Anterior cingulate cortex (tissue), 58 donors: ENCODE results near the gene SOX2.

Source experiments
- DNase-seq, 58 donors: peaks; one replicate each; lab custom pipeline; 2025; lab: John Stamatoyannopoulos, UW

The SOX2 gene

DNA sequence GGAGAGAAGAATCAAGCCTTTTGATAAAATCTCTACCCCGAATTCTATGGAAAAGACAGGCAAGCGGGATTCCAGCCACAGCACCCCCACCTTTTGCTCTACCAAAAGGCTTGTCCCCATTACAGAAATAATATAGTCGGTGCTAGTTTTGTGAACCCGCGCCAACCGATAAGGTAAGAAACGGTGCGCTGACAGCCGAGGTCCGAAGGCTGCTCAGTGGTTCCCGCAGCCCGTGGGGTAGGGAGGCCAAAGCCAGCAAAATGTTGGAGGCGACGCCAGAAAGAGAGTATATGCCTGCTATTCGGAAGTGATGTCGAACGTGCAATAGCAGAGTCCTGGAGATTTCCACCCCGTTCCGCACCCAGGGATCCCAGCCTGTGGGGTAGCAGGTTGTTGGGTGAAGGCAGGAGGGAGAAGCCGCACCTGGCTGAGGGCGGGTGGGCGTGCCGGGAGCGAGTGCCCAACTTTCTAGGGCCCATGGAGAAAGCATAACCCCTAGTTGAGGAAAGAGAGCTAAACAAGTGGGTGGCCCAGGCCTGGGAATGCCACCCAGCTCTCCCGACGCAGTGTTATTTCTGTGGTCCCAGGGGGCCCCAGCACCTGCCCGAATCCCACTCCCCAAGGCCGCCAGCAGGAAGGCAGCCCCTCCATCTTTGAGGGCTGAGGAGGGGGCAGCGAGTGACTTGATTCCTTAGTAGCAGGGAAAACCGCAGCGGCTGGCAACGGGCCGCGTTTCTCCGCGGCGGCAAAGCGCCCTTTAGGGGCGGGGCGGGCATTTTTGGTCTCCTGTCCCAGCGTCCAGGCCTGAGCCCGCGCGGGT, 7.9 kb upstream of the SOX2 start:
- DNase-seq = peak in 50 of 58 donors; percentile 19 to 89 (median 68)

DNA sequence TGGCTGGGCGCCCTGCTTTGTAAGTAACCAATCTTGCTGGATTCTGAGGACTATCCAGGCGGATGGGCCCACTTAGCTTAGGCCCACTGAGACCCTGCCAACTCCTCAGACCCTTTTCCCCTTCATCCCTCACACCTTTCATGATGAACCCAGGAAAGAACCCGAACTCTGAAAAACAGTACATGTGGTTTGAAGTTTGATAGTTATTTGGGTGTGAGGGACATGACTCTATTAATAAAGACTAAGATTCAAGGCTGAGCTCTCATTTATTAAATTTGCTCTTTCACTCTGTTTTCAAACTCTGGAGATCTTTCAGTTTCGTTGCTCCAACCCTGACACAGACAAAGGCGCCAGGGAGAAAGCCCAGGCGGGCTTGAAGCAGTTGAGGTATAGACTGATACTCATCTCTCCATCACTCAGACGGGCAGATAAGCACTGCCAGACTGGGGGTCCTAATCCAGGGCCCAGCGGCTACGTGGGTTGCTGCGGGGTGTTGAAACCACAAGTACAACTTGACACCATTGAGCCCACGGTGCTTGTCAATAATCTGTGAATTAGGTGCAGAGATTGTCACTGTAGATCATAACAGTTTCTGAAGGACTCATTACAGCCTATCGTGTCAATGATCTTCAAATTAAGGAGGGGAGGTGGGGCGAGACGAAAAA, 7.2 kb upstream of the SOX2 start:
- no peak for DNase-seq

DNA sequence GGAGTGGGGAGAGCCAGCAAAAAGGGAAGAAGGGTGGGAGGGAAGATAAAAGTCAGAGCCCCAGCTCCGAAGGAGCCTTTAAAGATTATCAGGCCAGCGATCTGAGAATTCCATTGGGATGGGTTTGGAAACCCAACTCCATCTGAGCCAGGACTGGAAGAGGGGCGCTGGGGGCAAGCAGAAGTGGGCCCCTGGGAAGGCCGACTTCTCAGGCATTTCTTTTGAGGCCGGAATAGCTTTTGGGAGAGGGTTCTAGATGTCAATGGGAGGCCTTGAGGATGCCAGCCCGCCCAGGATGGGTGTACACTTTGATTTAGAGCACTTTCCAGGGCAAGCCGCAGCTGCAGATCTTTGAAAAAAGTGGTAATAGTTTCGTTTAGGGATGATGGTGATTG, 6.6 kb upstream of the SOX2 start:
- DNase-seq = no peak

DNA sequence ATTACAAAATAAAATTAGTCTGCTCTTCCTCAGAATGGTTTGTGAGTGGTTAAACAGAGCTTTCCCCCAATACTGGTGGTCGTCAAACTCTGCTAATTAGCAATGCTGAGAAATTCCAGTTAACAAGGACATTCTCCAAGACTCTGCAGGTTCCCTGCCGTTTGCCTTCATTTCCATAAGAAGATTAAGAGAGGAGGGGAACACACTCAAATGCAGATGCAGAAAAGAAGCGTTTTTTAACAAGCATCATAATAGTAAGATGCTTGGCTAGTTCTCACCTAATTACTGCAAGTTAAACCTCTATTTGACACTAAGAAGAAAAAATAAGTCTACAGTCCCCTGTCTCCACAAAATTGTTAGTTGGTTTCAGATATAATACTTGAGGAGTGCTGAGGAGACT, 3.7 kb upstream of the SOX2 start:
- no peak for DNase-seq

DNA sequence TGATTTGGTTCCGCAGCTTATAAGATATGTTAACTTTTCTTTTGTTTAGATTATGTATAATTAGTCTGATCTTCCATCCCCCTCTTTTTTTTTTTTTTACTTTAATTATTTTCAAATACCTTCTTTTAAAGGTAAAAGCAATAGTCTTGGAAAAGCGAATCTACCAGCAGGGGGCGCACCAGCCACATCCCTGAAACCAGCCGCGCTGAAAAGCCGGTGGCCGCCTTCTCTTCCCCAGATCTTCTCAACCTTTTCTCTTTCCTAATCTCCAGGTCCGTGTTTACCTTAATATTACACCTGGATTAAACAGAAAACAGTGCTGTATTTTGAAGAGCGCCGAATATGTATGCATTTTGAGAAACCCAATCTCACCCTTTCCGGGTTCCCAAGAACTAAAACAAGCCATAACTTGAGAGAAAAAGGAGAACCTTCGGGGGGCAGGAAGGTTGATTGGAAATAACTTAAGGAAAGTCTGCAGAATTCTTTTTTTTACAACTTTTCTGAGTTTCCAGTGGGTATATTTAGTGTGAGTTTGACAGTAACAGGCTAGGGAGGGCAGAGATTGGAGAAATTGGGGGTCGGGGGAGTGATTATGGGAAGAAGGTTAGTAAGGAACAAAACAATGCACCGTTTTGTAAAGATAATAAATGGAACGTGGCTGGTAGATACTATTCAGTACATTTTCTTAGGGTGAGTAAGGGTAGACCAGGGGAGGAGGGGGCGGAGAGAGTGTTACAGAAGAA, 2.0 kb upstream of the SOX2 start:
- peak in 51 of 58 donors; percentile 17 to 91 (median 54) for DNase-seq

DNA sequence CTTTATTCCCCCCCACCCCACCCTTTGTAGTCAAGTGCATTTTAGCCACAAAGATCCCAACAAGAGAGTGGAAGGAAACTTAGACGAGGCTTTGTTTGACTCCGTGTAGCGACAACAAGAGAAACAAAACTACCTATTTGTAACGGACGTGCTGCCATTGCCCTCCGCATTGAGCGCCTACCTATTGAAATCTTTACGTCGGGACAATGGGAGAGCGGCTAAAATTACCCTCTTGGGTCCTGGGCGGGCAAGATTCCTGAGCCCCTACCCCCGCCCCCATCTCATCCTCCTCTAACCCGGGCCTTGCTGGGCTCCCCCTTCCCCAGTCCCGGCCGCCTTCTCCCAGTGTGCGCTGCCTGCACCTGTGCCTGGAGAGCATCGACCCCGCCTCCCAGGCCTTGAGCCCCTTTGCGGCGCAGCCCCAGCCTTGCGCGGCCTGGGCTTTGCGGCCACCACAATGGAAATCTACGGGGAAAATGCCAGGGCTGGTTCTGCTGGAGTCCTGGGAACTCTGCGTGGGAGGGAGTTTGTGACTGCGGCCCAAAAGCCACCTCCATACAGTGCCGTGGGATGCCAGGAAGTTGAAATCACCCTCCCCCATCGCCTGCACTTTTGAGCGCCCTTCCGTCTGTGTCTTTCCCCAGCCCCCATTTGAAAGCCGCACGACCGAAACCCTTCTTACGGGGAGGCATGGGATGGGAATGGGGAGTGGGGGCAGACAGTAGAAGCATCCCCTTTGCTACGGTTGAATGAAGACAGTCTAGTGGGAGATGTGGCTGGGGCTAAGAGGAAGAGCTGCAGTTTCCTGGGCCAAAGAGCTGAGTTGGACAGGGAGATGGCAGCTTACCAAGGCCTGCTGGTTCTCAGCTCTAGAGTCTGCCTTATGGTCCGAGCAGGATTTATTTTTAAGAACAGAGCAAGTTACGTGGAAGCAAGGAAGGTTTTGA, 1.1 kb upstream of the SOX2 start:
- peak in 13 of 58 donors; percentile 19 to 77 (median 46) for DNase-seq

DNA sequence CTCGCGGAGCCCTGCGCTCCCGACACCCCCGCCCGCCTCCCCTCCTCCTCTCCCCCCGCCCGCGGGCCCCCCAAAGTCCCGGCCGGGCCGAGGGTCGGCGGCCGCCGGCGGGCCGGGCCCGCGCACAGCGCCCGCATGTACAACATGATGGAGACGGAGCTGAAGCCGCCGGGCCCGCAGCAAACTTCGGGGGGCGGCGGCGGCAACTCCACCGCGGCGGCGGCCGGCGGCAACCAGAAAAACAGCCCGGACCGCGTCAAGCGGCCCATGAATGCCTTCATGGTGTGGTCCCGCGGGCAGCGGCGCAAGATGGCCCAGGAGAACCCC, 464 bp downstream of the SOX2 start:
- DNase-seq = no peak

DNA sequence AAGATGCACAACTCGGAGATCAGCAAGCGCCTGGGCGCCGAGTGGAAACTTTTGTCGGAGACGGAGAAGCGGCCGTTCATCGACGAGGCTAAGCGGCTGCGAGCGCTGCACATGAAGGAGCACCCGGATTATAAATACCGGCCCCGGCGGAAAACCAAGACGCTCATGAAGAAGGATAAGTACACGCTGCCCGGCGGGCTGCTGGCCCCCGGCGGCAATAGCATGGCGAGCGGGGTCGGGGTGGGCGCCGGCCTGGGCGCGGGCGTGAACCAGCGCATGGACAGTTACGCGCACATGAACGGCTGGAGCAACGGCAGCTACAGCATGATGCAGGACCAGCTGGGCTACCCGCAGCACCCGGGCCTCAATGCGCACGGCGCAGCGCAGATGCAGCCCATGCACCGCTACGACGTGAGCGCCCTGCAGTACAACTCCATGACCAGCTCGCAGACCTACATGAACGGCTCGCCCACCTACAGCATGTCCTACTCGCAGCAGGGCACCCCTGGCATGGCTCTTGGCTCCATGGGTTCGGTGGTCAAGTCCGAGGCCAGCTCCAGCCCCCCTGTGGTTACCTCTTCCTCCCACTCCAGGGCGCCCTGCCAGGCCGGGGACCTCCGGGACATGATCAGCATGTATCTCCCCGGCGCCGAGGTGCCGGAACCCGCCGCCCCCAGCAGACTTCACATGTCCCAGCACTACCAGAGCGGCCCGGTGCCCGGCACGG, 991 bp downstream of the SOX2 start:
- peak in 17 of 58 donors; percentile 22 to 70 (median 48) for DNase-seq

DNA sequence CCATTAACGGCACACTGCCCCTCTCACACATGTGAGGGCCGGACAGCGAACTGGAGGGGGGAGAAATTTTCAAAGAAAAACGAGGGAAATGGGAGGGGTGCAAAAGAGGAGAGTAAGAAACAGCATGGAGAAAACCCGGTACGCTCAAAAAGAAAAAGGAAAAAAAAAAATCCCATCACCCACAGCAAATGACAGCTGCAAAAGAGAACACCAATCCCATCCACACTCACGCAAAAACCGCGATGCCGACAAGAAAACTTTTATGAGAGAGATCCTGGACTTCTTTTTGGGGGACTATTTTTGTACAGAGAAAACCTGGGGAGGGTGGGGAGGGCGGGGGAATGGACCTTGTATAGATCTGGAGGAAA, 1.5 kb downstream of the SOX2 start:
- no peak for DNase-seq

DNA sequence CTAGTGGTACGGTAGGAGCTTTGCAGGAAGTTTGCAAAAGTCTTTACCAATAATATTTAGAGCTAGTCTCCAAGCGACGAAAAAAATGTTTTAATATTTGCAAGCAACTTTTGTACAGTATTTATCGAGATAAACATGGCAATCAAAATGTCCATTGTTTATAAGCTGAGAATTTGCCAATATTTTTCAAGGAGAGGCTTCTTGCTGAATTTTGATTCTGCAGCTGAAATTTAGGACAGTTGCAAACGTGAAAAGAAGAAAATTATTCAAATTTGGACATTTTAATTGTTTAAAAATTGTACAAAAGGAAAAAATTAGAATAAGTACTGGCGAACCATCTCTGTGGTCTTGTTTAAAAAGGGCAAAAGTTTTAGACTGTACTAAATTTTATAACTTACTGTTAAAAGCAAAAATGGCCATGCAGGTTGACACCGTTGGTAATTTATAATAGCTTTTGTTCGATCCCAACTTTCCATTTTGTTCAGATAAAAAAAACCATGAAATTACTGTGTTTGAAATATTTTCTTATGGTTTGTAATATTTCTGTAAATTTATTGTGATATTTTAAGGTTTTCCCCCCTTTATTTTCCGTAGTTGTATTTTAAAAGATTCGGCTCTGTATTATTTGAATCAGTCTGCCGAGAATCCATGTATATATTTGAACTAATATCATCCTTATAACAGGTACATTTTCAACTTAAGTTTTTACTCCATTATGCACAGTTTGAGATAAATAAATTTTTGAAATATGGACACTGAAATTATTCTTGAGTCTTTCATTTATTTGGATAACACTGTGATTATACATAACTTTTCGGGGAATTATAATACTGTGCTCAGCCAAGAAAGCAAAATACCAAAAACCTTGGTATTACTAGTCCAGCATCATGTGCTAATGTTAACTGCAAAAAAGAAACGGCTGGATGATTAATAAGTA, 2.2 kb downstream of the SOX2 start:
- DNase-seq = no peak

DNA sequence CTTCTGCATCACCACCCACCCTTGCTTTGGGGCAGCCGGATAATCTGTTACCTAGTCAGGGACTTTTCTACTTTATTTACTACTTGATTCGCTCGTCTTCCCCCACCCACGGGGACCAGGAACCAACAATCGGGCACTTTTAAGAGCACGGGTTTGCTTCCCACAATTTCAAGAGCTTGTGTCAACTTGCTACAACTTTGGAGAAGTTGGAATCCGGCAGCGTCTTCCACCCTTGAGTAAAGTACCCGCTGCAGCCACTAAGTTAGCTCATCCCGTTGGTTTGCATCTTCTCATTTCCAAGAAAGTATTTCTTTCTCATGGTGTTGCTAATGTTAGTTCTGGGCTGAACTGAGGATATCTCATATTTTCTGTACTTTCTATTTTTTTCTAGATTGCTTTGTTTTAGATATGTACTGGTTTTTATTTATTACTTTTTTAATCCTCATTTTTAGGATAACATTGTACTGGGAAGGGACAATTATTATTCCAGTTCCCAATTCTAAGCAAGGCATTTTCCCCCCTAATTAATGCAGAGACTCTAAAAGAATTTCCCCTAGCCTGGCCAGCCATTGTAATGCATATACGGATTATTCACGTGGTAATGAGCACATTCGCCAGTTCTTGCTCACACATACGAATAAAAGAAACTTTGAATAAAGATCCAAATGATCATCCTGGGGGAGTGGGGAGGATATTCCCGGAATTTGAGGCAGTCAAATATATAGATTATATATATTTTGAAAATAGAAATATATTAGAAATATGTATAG, 4.0 kb downstream of the SOX2 start:
- DNase-seq = peak in 2 of 58 donors; percentile 20 to 32

DNA sequence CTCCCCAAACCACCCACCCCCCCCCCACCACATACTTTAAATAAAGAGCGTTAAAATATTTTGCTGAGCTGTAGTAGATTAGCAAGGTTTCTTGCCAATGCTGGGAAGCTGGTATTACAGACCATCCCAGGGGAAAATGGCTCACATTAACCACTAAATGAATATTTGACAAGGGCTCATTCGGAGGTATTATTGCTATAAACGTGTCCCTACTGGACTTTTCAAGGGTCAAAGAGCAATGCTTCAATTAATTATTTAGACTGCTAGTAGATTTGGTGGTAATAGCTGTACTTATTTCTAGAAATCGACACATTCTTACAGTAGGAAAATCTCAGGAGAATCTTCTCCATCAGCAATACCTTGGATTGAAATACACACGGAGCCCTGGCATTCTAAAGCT, 5.2 kb downstream of the SOX2 start:
- DNase-seq = no peak

DNA sequence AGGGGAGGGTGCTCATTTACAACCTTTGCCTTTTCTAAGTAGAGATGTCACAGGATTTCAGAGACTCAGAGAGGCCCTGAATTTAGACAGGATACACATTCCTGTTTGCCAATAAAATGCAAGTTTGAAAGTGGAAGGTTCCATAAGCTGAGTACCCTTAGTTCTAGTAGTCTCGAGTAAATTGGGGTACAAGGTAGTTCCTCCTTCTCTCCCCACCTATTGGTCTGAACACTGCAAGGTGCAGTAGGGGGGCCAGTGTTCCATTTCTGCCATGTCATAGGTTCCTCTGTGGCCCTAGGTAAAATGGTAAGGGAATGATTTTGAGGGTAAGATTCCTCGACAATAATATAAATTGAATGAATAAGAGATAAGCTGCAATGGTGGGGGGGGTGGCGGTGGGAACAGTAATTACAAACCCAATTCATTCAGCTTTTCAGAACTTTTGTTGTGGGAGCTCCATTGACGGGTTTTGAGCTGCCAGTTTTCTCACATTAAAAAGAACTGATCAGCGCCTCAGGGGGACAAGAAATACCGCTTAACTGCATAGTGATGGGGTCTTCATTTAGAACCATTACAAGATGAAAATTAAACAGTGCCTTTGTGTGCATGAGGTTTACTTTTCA, 5.9 kb downstream of the SOX2 start:
- no peak for DNase-seq

DNA sequence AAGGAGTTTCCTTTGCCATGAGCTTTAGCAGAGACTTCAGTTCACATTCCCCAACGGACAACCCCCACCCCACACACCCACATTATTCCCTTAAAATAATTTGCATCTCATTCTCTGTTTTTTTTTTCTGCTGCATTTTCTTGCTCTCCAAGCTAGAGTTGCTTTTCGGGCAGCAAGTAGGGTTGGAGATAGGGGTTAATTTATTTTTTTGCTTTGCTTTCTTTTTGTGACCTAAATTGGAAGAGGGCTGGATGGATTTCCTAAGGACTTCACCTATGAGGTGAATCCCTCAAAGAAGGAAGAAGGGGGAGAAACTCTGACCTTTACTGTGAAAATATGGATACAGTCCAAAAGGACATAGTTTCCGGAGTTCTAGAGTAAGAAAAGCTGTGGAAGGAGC, 6.6 kb downstream of the SOX2 start:
- no peak for DNase-seq

DNA sequence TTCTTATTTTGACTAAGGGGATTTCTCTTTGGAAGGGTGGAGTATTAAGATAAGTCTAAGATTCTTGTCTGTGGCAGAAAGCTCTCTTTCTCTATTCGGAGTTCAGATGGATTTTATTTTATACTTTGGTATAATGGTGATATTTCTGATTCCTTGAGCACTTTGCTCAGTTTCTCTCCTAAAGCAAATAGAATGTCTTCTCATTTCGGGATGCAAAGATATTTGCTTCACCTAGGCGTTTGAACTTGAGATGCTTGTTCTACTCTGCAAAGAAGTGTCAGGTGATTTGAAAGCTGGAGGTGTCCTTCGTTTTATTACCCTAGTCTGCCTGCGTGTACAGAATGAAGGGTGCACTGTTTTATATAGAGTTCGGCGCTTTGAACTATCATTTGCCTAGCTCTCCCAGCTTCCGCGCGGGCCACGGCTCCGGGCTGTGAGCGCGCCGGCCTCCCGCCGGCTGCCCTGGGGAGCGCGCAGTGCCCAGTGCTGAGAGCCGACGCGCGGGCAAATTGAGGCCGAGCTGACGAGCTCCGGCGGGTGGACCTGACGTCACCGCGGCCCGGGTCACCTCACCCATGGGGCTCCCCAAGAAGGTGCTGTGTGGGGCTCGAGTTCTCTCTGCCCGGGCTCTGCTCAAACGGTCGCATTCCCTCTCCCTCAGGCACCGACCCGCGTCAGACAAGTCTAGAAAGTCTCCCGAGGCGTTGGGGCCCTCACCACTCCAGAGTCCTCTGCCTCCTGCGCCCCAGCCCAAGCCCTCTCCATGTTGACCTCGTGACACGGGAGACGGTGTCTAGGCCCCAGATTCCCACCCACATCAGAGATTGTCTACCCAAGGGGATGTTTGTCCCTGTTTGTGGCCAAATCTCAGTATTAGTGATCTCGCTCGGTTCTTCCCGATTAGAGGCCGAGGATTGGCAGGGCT, 7.5 kb downstream of the SOX2 start:
- DNase-seq = peak in 10 of 58 donors; percentile 16 to 57 (median 32)

DNA sequence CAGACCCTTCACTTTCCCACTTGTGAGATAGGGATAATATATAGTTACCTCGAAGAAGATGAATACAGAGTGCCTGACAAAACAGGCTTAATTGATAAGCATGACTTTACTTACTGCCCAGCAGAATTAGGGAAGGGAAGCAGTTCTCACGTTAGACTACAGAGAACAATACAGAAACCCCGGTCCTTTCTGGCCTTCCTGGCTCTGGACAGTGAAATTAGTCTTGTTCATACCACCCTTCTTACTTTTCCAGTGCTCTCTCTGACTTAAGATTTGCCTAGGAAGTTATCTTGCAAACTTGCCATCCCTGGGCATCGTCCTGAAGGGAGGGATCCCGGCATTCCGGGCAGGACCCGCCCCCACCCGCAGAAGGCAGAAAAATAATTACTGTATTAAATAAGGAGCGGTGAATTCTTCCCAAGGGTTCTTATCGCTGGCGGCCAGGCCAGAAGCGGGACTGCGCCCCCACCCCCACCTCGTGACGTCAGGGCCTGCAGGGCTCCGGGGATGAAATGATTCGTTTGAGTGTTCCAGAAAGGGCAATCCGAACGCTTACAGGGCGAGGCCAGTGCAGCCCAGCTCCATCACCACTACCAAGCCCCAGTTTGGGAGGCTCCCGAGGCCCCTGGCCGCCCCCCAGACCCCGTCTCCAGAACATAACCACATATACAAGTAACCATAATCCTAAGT, 8.4 kb downstream of the SOX2 start:
- DNase-seq = peak in 39 of 58 donors; percentile 28 to 72 (median 49)
